Activated CD8-positive, alpha-beta T cell treated with anti-CD3 and anti-CD28 coated beads for 36 hours (primary cell): ENCODE measurements around the gene TYMP. TPM values are rescaled to one million over a fixed set of nuclear protein-coding genes. Genes with fewer than 3 reads are reported as not detected.

Experiments
- ATAC-seq: fragments of 200-7000 bp; cut with Tn5 transposase; one replicate; pipeline ENCODE4 v1.10.0; 2021; ENCODE audit warnings: mild to moderate bottlenecking, moderate library complexity
- CTCF ChIA-PET: fragments of 350-600 bp; sonication (Branson Sonifier 250); formaldehyde crosslinking; loops from one replicate; lab custom pipeline; 2021; ENCODE audit warnings: antibody characterized with exemption; lab: Charles Lee
- POLR2A ChIA-PET: fragments of 350-600 bp; sonication (Branson Sonifier 250); formaldehyde crosslinking; loops from one replicate; lab custom pipeline; 2021; ENCODE audit warnings: antibody characterized with exemption; lab: Charles Lee
- DNase-seq: peaks from one replicate; pipeline ENCODE4 v3.0.0-alpha.2; 2020
- H3K27ac Mint-ChIP-seq: one replicate; pipeline ENCODE4 v1.8.0; 2021; ENCODE audit warnings: mild to moderate bottlenecking, mixed read lengths
- H3K27me3 Mint-ChIP-seq: one replicate; pipeline ENCODE4 v1.8.0; 2021; ENCODE audit warnings: mixed read lengths
- H3K36me3 Mint-ChIP-seq: one replicate; pipeline ENCODE4 v1.8.0; 2021; ENCODE audit warnings: low read depth, mixed read lengths
- H3K4me1 Mint-ChIP-seq: one replicate; pipeline ENCODE4 v1.8.0; 2021; ENCODE audit warnings: low read depth, mixed read lengths
- H3K4me3 Mint-ChIP-seq: one replicate; pipeline ENCODE4 v1.8.0; 2021; ENCODE audit warnings: mild to moderate bottlenecking, moderate library complexity, mixed read lengths
- H3K9me3 Mint-ChIP-seq: one replicate; pipeline ENCODE4 v1.8.0; 2021; ENCODE audit warnings: mixed read lengths
- CTCF ChIP-seq: fragments of 200-600 bp; IDR thresholded peaks from one replicate; pipeline ENCODE4 v1.8.0; 2022; ENCODE audit warnings: antibody characterized with exemption, mild to moderate bottlenecking
- intact Hi-C: fragments of 100-400 bp; cut with micrococcal nuclease; formaldehyde crosslinking; loops from one replicate; pipeline ENCODE4 v1.10.0; 2022
- total RNA-seq, 2 experiments: library from RNA; stranded (reverse); gene quantifications; one replicate each; pipeline ENCODE4 v1.2.3, GENCODE V29; 2021

Gene TYMP
- total RNA-seq, 2 experiments from 2014 or later = 24.2 to 24.7 TPM

GRCh38 chr22:50517495-50518260 is 12.1 kb downstream of the TYMP start:
- no peak for DNase-seq
- Mint-ChIP-seq H3K27ac (no peak overlapping the region), H3K36me3 (peaks cover 33% of the 10 kb centered on the region), H3K4me3 (no peak overlapping the region), H3K9me3 (no peaks in the 10 kb centered on the region), H3K4me1 (peaks cover 16% of the 10 kb centered on the region), H3K27me3 (no peaks in the 10 kb centered on the region)
- POLR2A ChIA-PET = interaction anchor here (1.0 to 5.0 kb wide), 3 partner anchors 8 to 9 kb away, joined by 5 to 58 read pairs (median 26); partner anchors contain the start of genes LMF2, NCAPH2 and SCO2
- ATAC-seq = no peak
- intact Hi-C loops = no loop called here
- no peak for TF ChIP-seq CTCF
- CTCF ChIA-PET = interaction anchor here (0.9 kb wide), 1 partner anchor 9 kb away, joined by 3 read pairs; no protein-coding TSS in a partner anchor

- no peak for ATAC-seq
- ChIA-PET POLR2A (interaction anchor here (1.0 to 5.0 kb wide), 2 partner anchors 8 to 9 kb away, joined by 5 to 58 read pairs; partner anchors contain the start of gene SCO2), CTCF (interaction anchor here (0.7 to 0.9 kb wide), 2 partner anchors 8 to 156 kb away, joined by 3 read pairs; no protein-coding TSS in a partner anchor)
- DNase-seq = no peak
- no peaks in the 10 kb centered on the region for H3K9me3 Mint-ChIP-seq
- H3K27me3 Mint-ChIP-seq = no peaks in the 10 kb centered on the region
- no peak overlapping the region for H3K4me3 Mint-ChIP-seq
- intact Hi-C loops = no loop called here
- no peak overlapping the region for H3K27ac Mint-ChIP-seq
- peaks cover 22% of the 10 kb centered on the region for H3K4me1 Mint-ChIP-seq
- peaks cover 37% of the 10 kb centered on the region for H3K36me3 Mint-ChIP-seq
- no peak for TF ChIP-seq CTCF
These were observed 12.9 kb downstream of the TYMP start for GRCh38 chr22:50516891-50517290.

GRCh38 chr22:50516068-50516467 is 13.7 kb downstream of the TYMP start:
- DNase-seq (no peak), ATAC-seq (no peak)
- H3K36me3 Mint-ChIP-seq = peaks cover 36% of the 10 kb centered on the region
- POLR2A ChIA-PET = interaction anchor here (5.0 kb wide), 1 partner anchor 10 kb away, joined by 58 read pairs; the partner anchor contains the start of gene SCO2
- peaks cover 23% of the 10 kb centered on the region for H3K4me1 Mint-ChIP-seq
- no peak overlapping the region for H3K4me3 Mint-ChIP-seq
- intact Hi-C loops = no loop called here
- H3K9me3 Mint-ChIP-seq = no peaks in the 10 kb centered on the region
- H3K27me3 Mint-ChIP-seq = no peaks in the 10 kb centered on the region
- no peak overlapping the region for H3K27ac Mint-ChIP-seq
- TF ChIP-seq CTCF = no peak
- CTCF ChIA-PET = interaction anchor here (0.7 to 2.8 kb wide), 2 partner anchors 9 to 155 kb away, joined by 3 to 18 read pairs; partner anchors contain the start of gene SCO2

GRCh38 chr22:50513175-50513574 is 16.6 kb downstream of the TYMP start:
- Mint-ChIP-seq H3K4me3 (no peak overlapping the region), H3K9me3 (no peaks in the 10 kb centered on the region), H3K36me3 (peaks cover 35% of the 10 kb centered on the region), H3K27me3 (no peaks in the 10 kb centered on the region), H3K4me1 (peaks cover 35% of the 10 kb centered on the region), H3K27ac (no peak overlapping the region)
- ChIA-PET POLR2A (interaction anchor here (5.0 to 8.0 kb wide), 2 partner anchors 11 to 13 kb away, joined by 58 to 111 read pairs; partner anchors contain the start of gene SCO2), CTCF (no interaction called here)
- no peak for TF ChIP-seq CTCF
- DNase-seq (no peak), ATAC-seq (no peak)
- intact Hi-C loops = no loop called here
